ENCODE data around the gene FBLIM1.

GRCh38 chr1:15722836-15723532 lies 35.6 kb upstream of the FBLIM1 start:
- TF ChIP-seq CTCF (IDR thresholded peaks at IDR 0.05; ENCODE audit: poor library complexity) (no peak), EZH2 (IDR thresholded peaks at IDR 0.05; ENCODE audit: borderline replicate concordance) (no peak)
